Measurements from ENCODE around the gene RAB10. TPM values are rescaled to one million over a fixed set of nuclear protein-coding genes. Genes with fewer than 3 reads are reported as not detected.

RAB10 gene
- total RNA-seq, 2 donors from 2014 or later, result 115 to 121 TPM

DNA sequence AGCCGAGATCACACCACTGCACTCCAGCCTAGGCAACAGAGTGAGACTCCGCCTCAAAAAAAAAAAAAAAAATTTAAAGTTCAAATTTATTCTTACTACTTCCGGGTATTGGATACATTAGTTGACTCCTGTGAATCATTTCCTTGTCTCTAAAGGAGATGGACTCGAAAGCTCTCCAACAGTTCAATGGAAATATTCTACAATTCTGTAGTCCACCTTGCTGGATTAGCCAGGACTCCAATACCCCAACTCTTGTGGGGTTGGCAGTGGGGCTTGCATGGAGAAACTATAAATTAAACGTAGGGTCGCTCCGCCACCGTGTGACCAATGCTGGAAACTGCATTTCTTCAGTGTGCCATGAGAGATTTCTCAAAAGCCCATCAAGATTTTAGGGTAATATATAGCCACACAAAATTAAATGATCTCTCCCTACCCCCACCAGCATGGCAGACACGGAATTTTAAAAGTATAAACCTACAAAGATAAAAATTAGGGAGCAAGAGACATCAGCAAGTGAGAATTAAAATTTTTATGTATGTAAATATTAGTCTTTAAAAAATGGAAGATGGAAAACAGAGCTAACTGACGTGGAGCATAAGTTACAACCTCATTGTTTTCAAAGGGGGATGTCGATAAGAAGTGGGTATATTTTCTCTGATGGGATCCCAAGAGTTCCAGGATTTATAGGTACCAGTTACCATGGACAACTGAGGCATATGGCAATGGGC is 111.2 kb downstream of the RAB10 start:
- Histone ChIP-seq H3K27me3 (ENCODE audit: control insufficient read depth, insufficient read depth, low read length, poor library complexity, severe bottlenecking) (no peaks in the 10 kb centered on the region), H3K9ac (ENCODE audit: extremely low read depth, low read length, poor library complexity, severe bottlenecking) (no peak overlapping the region)
- no peak overlapping the region for H3K27ac Mint-ChIP-seq

DNA sequence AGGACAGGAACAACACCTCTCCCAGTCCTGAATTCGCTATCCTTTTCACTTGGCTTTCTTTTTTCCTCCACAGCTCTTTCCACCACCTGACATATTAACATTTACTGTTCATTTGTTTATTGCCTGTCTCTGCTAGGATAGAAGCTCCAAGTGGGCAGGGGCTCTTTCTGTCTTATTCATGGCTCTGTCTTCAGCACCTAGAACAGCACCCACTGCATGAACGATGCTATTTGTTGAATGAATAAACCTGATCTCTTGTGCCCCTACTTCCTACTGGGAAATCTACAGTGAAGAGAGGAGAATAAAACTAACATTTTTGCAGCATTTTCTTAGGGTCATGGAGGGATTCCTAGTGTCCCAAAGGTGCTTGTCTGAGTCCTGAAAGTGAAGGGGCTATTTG is 114.6 kb downstream of the RAB10 start:
- Histone ChIP-seq H3K36me3 (ENCODE audit: control insufficient read depth, insufficient read depth, low read length) (no peaks in the 10 kb centered on the region), H3K9ac (ENCODE audit: extremely low read depth, low read length, poor library complexity, severe bottlenecking) (no peak overlapping the region), H3K27ac (ENCODE audit: low read depth, low read length) (no peak overlapping the region), H3K9me3 (ENCODE audit: control insufficient read depth, low read length) (no peaks in the 10 kb centered on the region), H3K4me1 (ENCODE audit: control insufficient read depth, insufficient read depth, low read length) (no peaks in the 10 kb centered on the region), H3K27me3 (ENCODE audit: control insufficient read depth, insufficient read depth, low read length, poor library complexity, severe bottlenecking) (no peaks in the 10 kb centered on the region), H3K4me3 (ENCODE audit: low read length) (no peak overlapping the region)
- peak; percentile 60 for DNase-seq
- Mint-ChIP-seq H3K36me3 (ENCODE audit: low read depth) (no peaks in the 10 kb centered on the region), H3K27me3 (ENCODE audit: insufficient read depth) (peaks cover 1% of the 10 kb centered on the region), H3K4me1 (peaks cover 6% of the 10 kb centered on the region), H3K4me3 (no peak overlapping the region), H3K27ac (no peak overlapping the region), H3K9me3 (peaks cover 2% of the 10 kb centered on the region)
- TF ChIP-seq, protein P1, sequence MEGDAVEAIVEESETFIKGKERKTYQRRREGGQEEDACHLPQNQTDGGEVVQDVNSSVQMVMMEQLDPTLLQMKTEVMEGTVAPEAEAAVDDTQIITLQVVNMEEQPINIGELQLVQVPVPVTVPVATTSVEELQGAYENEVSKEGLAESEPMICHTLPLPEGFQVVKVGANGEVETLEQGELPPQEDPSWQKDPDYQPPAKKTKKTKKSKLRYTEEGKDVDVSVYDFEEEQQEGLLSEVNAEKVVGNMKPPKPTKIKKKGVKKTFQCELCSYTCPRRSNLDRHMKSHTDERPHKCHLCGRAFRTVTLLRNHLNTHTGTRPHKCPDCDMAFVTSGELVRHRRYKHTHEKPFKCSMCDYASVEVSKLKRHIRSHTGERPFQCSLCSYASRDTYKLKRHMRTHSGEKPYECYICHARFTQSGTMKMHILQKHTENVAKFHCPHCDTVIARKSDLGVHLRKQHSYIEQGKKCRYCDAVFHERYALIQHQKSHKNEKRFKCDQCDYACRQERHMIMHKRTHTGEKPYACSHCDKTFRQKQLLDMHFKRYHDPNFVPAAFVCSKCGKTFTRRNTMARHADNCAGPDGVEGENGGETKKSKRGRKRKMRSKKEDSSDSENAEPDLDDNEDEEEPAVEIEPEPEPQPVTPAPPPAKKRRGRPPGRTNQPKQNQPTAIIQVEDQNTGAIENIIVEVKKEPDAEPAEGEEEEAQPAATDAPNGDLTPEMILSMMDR (conservative IDR thresholded peaks at IDR 0.05), result no peak
- WGBS, 2 experiments (ENCODE audit: insufficient coverage in 1 of 2, insufficient read length in 1 of 2), result 50 to 100% methylated on average over 1 to 2 of the region's 2 CpGs

More for the DNA sequence above, 111.2 kb downstream of the RAB10 start:
- Histone ChIP-seq H3K9me3 (ENCODE audit: control insufficient read depth, low read length) (no peaks in the 10 kb centered on the region), H3K27ac (ENCODE audit: low read depth, low read length) (no peak overlapping the region), H3K4me1 (ENCODE audit: control insufficient read depth, insufficient read depth, low read length) (no peaks in the 10 kb centered on the region), H3K36me3 (ENCODE audit: control insufficient read depth, insufficient read depth, low read length) (no peaks in the 10 kb centered on the region), H3K4me3 (ENCODE audit: low read length) (no peak overlapping the region)
- Mint-ChIP-seq H3K9me3 (no peaks in the 10 kb centered on the region), H3K4me3 (no peak overlapping the region), H3K27me3 (ENCODE audit: insufficient read depth) (peaks cover under 1% of the 10 kb centered on the region), H3K4me1 (peaks cover 6% of the 10 kb centered on the region), H3K36me3 (ENCODE audit: low read depth) (no peaks in the 10 kb centered on the region)
- peak; percentile 90 for DNase-seq
- WGBS, 2 experiments (ENCODE audit: insufficient coverage in 1 of 2, insufficient read length in 1 of 2), result 36 to 41% methylated on average over 9 to 10 of the region's 11 CpGs
- TF ChIP-seq, protein P1 (conservative IDR thresholded peaks at IDR 0.05), result peak; percentile 88

DNA sequence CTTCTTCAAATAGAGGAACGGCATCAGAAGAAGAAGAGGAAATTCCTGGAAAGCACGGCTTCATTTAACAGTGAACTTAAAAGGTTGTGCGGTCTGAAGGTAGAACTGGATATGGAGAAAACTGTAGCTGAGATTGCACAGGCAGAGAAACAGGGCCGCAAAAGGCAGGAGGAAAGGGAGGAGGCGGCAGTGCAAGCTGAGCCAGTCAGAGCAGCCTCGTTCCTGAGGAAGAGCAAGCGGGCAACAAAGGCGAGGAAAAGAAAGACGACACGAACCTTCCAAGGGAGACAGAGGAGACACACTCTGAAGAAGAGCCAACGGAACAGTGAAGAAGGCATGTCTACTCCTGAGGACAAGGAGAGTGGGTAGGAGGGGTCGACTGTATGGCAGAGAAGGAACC is 116.4 kb downstream of the RAB10 start:
- Mint-ChIP-seq H3K4me3 (no peak overlapping the region), H3K9me3 (peaks cover 6% of the 10 kb centered on the region), H3K4me1 (no peaks in the 10 kb centered on the region), H3K27me3 (ENCODE audit: insufficient read depth) (peaks cover 3% of the 10 kb centered on the region), H3K36me3 (ENCODE audit: low read depth) (no peaks in the 10 kb centered on the region), H3K27ac (no peak overlapping the region)
- Histone ChIP-seq H3K4me3 (ENCODE audit: low read length) (no peak overlapping the region), H3K9me3 (ENCODE audit: control insufficient read depth, low read length) (no peaks in the 10 kb centered on the region), H3K4me1 (ENCODE audit: control insufficient read depth, insufficient read depth, low read length) (no peaks in the 10 kb centered on the region), H3K27me3 (ENCODE audit: control insufficient read depth, insufficient read depth, low read length, poor library complexity, severe bottlenecking) (no peaks in the 10 kb centered on the region), H3K27ac (ENCODE audit: low read depth, low read length) (no peak overlapping the region), H3K36me3 (ENCODE audit: control insufficient read depth, insufficient read depth, low read length) (no peaks in the 10 kb centered on the region), H3K9ac (ENCODE audit: extremely low read depth, low read length, poor library complexity, severe bottlenecking) (no peak overlapping the region)
- TF ChIP-seq, protein P1 (conservative IDR thresholded peaks at IDR 0.05), result no peak
- WGBS, 2 experiments (ENCODE audit: insufficient coverage in 1 of 2, insufficient read length in 1 of 2), result 90 to 94% methylated on average over 12 of the region's 12 CpGs
- DNase-seq, result no peak
